Thyroid gland (tissue), 4 donors: Measurements from ENCODE around the gene CAMK1. TPM values are rescaled to one million over a fixed set of nuclear protein-coding genes. Genes with fewer than 3 reads are reported as not detected.
A peak's percentile ranks its signal among the peaks of the same experiment; 100 is the strongest.

Experiments used
- DNase-seq, 2 donors: peaks; one replicate each; pipeline ENCODE4 v3.0.0-alpha.2; 2019
- H3K27ac ChIP-seq, 3 donors: fragments of 200-600 bp; sonication (generic); 1 replicate in 2 of 3; 2 replicates in 1 of 3; pipeline ENCODE4 v1.5.1; 2016 to 2019; ENCODE audit warnings: mild to moderate bottlenecking in 1 of 3, moderate library complexity in 1 of 3
- H3K27me3 ChIP-seq: fragments of 200-600 bp; sonication (generic); one replicate; pipeline ENCODE4 v1.5.1; 2019
- H3K36me3 ChIP-seq, 2 donors: fragments of 200-600 bp; sonication (generic); one replicate each; pipeline ENCODE4 v1.5.1; 2016 to 2019
- H3K4me1 ChIP-seq, 2 donors: fragments of 200-600 bp; sonication (generic); one replicate each; pipeline ENCODE4 v1.5.1; 2017 to 2019
- H3K4me3 ChIP-seq, 3 donors: fragments of 200-600 bp; sonication (generic); replicated peaks in 1 of 3; 1 replicate in 2 of 3; 2 replicates in 1 of 3; pipeline ENCODE4 v1.5.1; 2016; ENCODE audit warnings: mild to moderate bottlenecking in 1 of 3
- H3K9me3 ChIP-seq: fragments of 200-600 bp; sonication (generic); one replicate; pipeline ENCODE4 v1.5.1; 2017
- CTCF ChIP-seq, 6 experiments: fragments of 200-600 bp in 3 of 6; fragments of 450-650 bp in 3 of 6; sonication (generic) in 3 of 6; IDR thresholded peaks; one replicate each; pipeline ENCODE4 v1.5.1; 2016 to 2019; ENCODE audit warnings: antibody characterized with exemption in 6 of 6, mild to moderate bottlenecking in 2 of 6, inconsistent platforms in 1 of 6, moderate library complexity in 1 of 6
- POLR2A ChIP-seq, 2 donors: fragments of 450-650 bp; IDR thresholded peaks; one replicate each; pipeline ENCODE4 v1.6.1; 2017; ENCODE audit warnings: antibody characterized with exemption in 2 of 2, mild to moderate bottlenecking in 2 of 2, moderate library complexity in 1 of 2
- WGBS, 2 donors: methylation state at CpG; one replicate each; pipeline ENCODE4 v1.1.5; 2017; 5-methylcytosine and 5-hydroxymethylcytosine counted together
- intact Hi-C: fragments of 100-400 bp; cut with DNase I; formaldehyde crosslinking; loops from one replicate; pipeline ENCODE4 v1.15.1; 2023
- total RNA-seq, 4 donors: library from RNA; depleted of rRNA; stranded (reverse); fragments of >200 nt; gene quantifications; one replicate each; pipeline ENCODE4 v1.2.3, GENCODE V29; 2016

Gene CAMK1
- 10 to 100 TPM; 32.1 to 44.8 (median 35.9) TPM for total RNA-seq

GRCh38 chr3:9769426-9770275 is at the start of gene CAMK1:
TSS of gene CAMK1 (minus strand) at chr3:9769947. CDS start at chr3:9767749, 2,198 bp downstream.
- DNase-seq, result peak; percentile 87 to 88
- Histone ChIP-seq H3K36me3 (no peaks in the 10 kb centered on the region), H3K27me3 (no peaks in the 10 kb centered on the region), H3K4me1 (peaks cover 22 to 47% of the 10 kb centered on the region in 2 donors), H3K27ac (peak within 1 kb of the TSS; percentile 78 to 91 (median 83)), H3K9me3 (no peaks in the 10 kb centered on the region), H3K4me3 (peak within 1 kb of the TSS; percentile 65 to 74 (median 66))
- 8 to 10% methylated on average over 16 to 19 of the region's 49 CpGs for WGBS, 2 donors
- peak in 1 of 2 donors; percentile 86 for TF ChIP-seq POLR2A (IDR thresholded peaks at IDR 0.05)
- TF ChIP-seq CTCF (IDR thresholded peaks at IDR 0.05), result no peak
- intact Hi-C loops, result no loop called here

GRCh38 chr3:9818666-9819335 is 49.1 kb upstream of the CAMK1 start:
- Histone ChIP-seq H3K4me1 (no peaks in the 10 kb centered on the region), H3K9me3 (no peaks in the 10 kb centered on the region), H3K27ac (no peak overlapping the region), H3K27me3 (no peaks in the 10 kb centered on the region), H3K36me3 (no peaks in the 10 kb centered on the region), H3K4me3 (no peak overlapping the region)
- no peak for DNase-seq
- WGBS, 2 donors, result 95 to 96% methylated on average over 6 of the region's 7 CpGs
- TF ChIP-seq POLR2A (IDR thresholded peaks at IDR 0.05) (no peak), CTCF (IDR thresholded peaks at IDR 0.05) (no peak)
- intact Hi-C loops, result no loop called here

GRCh38 chr3:9817436-9817835 is 47.7 kb upstream of the CAMK1 start:
- 87 to 94% methylated on average over 6 of the region's 6 CpGs for WGBS, 2 donors
- TF ChIP-seq CTCF (IDR thresholded peaks at IDR 0.05), result no peak
- no peak for TF ChIP-seq POLR2A (IDR thresholded peaks at IDR 0.05)
- DNase-seq, result no peak
- H3K27ac ChIP-seq, result no peak overlapping the region
- H3K4me1 ChIP-seq, result no peaks in the 10 kb centered on the region
- no peaks in the 10 kb centered on the region for H3K9me3 ChIP-seq
- no peaks in the 10 kb centered on the region for H3K36me3 ChIP-seq
- no peaks in the 10 kb centered on the region for H3K27me3 ChIP-seq
- intact Hi-C loops, result no loop called here
- H3K4me3 ChIP-seq, result no peak overlapping the region

GRCh38 chr3:9815986-9816385 is 46.2 kb upstream of the CAMK1 start:
- H3K27ac ChIP-seq, result no peak overlapping the region
- H3K4me3 ChIP-seq, result no peak overlapping the region
- H3K36me3 ChIP-seq, result no peaks in the 10 kb centered on the region
- H3K4me1 ChIP-seq, result peaks cover 0 to 2% of the 10 kb centered on the region in 2 donors
- H3K9me3 ChIP-seq, result no peaks in the 10 kb centered on the region
- TF ChIP-seq POLR2A (IDR thresholded peaks at IDR 0.05) (no peak), CTCF (IDR thresholded peaks at IDR 0.05) (no peak)
- WGBS, 2 donors, result 86 to 96% methylated on average over 7 to 8 of the region's 9 CpGs
- DNase-seq, result no peak
- H3K27me3 ChIP-seq, result no peaks in the 10 kb centered on the region
- intact Hi-C loops, result no loop called here
